Measurements from ENCODE around the gene ACTG1.

DNA sequence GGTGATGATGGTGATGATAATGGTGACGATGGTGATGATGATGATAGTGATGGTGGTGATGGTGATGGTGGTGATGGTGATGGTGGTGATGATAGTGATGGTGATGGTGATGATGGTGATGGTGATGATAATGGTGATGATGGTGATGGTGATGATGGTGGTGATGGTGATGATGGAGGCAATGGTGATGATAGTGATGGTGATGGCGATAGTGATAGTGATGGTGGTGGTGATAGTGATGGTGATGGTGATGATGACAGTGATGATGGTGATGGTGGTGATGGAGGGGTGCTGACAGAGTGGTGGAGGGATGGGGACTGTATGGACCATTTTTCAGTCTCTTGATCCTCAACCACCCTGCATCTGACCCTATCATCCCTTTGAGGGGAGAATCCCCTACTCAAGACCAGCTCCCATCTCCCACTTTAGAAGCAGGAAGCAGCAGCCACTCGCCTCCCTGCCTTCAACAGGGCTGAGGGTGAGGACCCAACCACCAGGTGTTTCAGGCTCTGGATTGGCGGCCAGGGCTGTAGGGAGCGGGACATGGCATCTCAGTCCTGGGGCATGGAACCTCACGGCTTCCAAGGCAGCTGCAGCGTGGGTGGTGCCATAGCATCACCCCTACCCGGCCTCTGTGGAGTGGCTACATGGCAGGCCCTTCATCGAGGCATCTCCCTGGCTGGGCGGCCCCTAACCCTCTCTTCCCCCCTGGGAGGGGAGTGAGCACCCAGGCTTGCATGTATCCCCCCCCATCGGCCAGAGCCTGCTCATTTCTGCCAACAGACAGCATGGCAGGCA, 20.1 kb upstream of the ACTG1 start:
- TF ChIP-seq, protein P1, sequence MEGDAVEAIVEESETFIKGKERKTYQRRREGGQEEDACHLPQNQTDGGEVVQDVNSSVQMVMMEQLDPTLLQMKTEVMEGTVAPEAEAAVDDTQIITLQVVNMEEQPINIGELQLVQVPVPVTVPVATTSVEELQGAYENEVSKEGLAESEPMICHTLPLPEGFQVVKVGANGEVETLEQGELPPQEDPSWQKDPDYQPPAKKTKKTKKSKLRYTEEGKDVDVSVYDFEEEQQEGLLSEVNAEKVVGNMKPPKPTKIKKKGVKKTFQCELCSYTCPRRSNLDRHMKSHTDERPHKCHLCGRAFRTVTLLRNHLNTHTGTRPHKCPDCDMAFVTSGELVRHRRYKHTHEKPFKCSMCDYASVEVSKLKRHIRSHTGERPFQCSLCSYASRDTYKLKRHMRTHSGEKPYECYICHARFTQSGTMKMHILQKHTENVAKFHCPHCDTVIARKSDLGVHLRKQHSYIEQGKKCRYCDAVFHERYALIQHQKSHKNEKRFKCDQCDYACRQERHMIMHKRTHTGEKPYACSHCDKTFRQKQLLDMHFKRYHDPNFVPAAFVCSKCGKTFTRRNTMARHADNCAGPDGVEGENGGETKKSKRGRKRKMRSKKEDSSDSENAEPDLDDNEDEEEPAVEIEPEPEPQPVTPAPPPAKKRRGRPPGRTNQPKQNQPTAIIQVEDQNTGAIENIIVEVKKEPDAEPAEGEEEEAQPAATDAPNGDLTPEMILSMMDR (IDR thresholded peaks at IDR 0.05), result no peak
- TF ChIP-seq EZH2phosphoT487 (IDR thresholded peaks at IDR 0.05; ENCODE audit: borderline replicate concordance, low read depth), result no peak
- TF ChIP-seq, protein P2, sequence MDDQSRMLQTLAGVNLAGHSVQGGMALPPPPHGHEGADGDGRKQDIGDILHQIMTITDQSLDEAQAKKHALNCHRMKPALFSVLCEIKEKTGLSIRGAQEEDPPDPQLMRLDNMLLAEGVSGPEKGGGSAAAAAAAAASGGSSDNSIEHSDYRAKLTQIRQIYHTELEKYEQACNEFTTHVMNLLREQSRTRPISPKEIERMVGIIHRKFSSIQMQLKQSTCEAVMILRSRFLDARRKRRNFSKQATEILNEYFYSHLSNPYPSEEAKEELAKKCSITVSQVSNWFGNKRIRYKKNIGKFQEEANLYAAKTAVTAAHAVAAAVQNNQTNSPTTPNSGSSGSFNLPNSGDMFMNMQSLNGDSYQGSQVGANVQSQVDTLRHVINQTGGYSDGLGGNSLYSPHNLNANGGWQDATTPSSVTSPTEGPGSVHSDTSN (IDR thresholded peaks at IDR 0.05), result no peak; the same call in 1 of the 2 replicates

Measured in SK-N-SH (cell line).